HEK293 (cell line): ENCODE results near the gene GBF1.
A peak's percentile ranks its signal among the peaks of the same experiment; 100 is the strongest.

Experiments
- CTCF ChIA-PET: fragments of 350-600 bp; formaldehyde crosslinking; extraction: SDS; loops from one replicate; lab custom pipeline; 2021; ENCODE audit warnings: antibody characterized with exemption; lab: Yijun Ruan, JAX
- POLR2A ChIA-PET: fragments of 300-600 bp; formaldehyde crosslinking; extraction: SDS; loops from one replicate; lab custom pipeline; 2020; ENCODE audit warnings: antibody characterized with exemption, inconsistent platforms; lab: Yijun Ruan, JAX
- H3K27ac ChIP-seq: fragments of 200-500 bp; sonication (Bioruptor generic); 2 replicates; pipeline ENCODE4 v1.5.1; 2014; ENCODE audit warnings: low read depth, low read length, control low read depth, inconsistent platforms; ENCODE audit errors: extremely low read depth
- H3K36me3 ChIP-seq, 2 experiments: fragments of 200-500 bp in 1 of 2; sonication (Bioruptor generic) in 1 of 2; 1 replicate in 1 of 2; 2 replicates in 1 of 2; pipeline ENCODE4 v1.5.1; 2014 to 2017; ENCODE audit warnings: inconsistent platforms in 2 of 2, low read length in 2 of 2; ENCODE audit not compliant: control insufficient read depth in 2 of 2, insufficient read depth in 1 of 2
- H3K4me1 ChIP-seq: fragments of 200-500 bp; sonication (Bioruptor generic); 2 replicates; pipeline ENCODE4 v1.5.1; 2014; ENCODE audit warnings: mild to moderate bottlenecking, low read length, inconsistent platforms; ENCODE audit not compliant: control insufficient read depth, insufficient read depth
- H3K4me3 ChIP-seq: 2 replicates; pipeline ENCODE4 v1.5.1; 2011; ENCODE audit warnings: low read depth, mild to moderate bottlenecking, control low read depth, low read length, moderate library complexity
- H3K9me3 ChIP-seq: fragments of 200-500 bp; sonication (Bioruptor generic); 2 replicates; pipeline ENCODE4 v1.5.1; 2014; ENCODE audit warnings: low read depth, low read length, inconsistent platforms; ENCODE audit not compliant: control insufficient read depth, insufficient read depth
- EGR2 ChIP-seq: fragments of 450-650 bp; formaldehyde crosslinking; IDR thresholded peaks from 2 replicates; pipeline ENCODE4 v1.5.1; 2016; ENCODE audit warnings: low read depth, missing biosample characterization, missing genetic modification characterization
- PBX3 ChIP-seq: sonication (generic); formaldehyde crosslinking; IDR thresholded peaks from 2 replicates; pipeline ENCODE4 v1.8.1; 2022; ENCODE audit warnings: mild to moderate bottlenecking, moderate library complexity, missing genetic modification reagents
- RBAK ChIP-seq: fragments of 450-650 bp; formaldehyde crosslinking; IDR thresholded peaks from 2 replicates; pipeline ENCODE4 v1.5.1; 2016; ENCODE audit warnings: missing biosample characterization, missing genetic modification characterization
- ZNF10 ChIP-seq: fragments of 450-650 bp; formaldehyde crosslinking; IDR thresholded peaks from 2 replicates; pipeline ENCODE4 v1.5.1; 2017; ENCODE audit warnings: missing biosample characterization, missing genetic modification characterization
- ZNF133 ChIP-seq: fragments of 450-650 bp; formaldehyde crosslinking; IDR thresholded peaks from 2 replicates; pipeline ENCODE4 v1.5.1; 2016; ENCODE audit warnings: missing biosample characterization, missing genetic modification characterization
- ZNF155 ChIP-seq: fragments of 450-650 bp; formaldehyde crosslinking; IDR thresholded peaks from 2 replicates; pipeline ENCODE4 v1.5.1; 2016; ENCODE audit warnings: missing biosample characterization, missing genetic modification characterization
- ZNF214 ChIP-seq: fragments of 450-650 bp; formaldehyde crosslinking; IDR thresholded peaks from 2 replicates; pipeline ENCODE4 v1.5.1; 2017; ENCODE audit warnings: missing biosample characterization, mild to moderate bottlenecking, missing genetic modification characterization, borderline replicate concordance
- ZNF221 ChIP-seq: fragments of 450-650 bp; formaldehyde crosslinking; IDR thresholded peaks from 2 replicates; pipeline ENCODE4 v1.5.1; 2017; ENCODE audit warnings: missing biosample characterization, missing genetic modification characterization, borderline replicate concordance
- ZNF280C ChIP-seq: fragments of 450-650 bp; formaldehyde crosslinking; IDR thresholded peaks from 2 replicates; pipeline ENCODE4 v1.5.1; 2016; ENCODE audit warnings: missing biosample characterization, missing genetic modification characterization
- ZNF341 ChIP-seq: fragments of 450-650 bp; formaldehyde crosslinking; IDR thresholded peaks from 2 replicates; pipeline ENCODE4; 2016; ENCODE audit warnings: low read depth, missing biosample characterization, missing genetic modification characterization
- ZNF404 ChIP-seq: fragments of 450-650 bp; formaldehyde crosslinking; IDR thresholded peaks from 2 replicates; pipeline ENCODE4 v1.5.1; 2017; ENCODE audit warnings: missing biosample characterization, missing genetic modification characterization
- ZNF488 ChIP-seq: fragments of 450-650 bp; formaldehyde crosslinking; IDR thresholded peaks from 2 replicates; pipeline ENCODE4 v1.5.1; 2016; ENCODE audit warnings: missing biosample characterization, missing genetic modification characterization
- ZNF654 ChIP-seq: fragments of 450-650 bp; formaldehyde crosslinking; IDR thresholded peaks from 2 replicates; pipeline ENCODE4 v1.5.1; 2016; ENCODE audit warnings: low read depth, missing biosample characterization, missing genetic modification characterization
- ZNF670 ChIP-seq: fragments of 450-650 bp; formaldehyde crosslinking; IDR thresholded peaks from 2 replicates; pipeline ENCODE4 v1.5.1; 2016; ENCODE audit warnings: missing biosample characterization, missing genetic modification characterization, low read depth
- ZNF707 ChIP-seq: fragments of 450-650 bp; formaldehyde crosslinking; IDR thresholded peaks from 2 replicates; pipeline ENCODE4 v1.5.1; 2016; ENCODE audit warnings: missing biosample characterization, missing genetic modification characterization

GBF1 gene

GRCh38 chr10:102396317-102396650, 151.0 kb downstream of the GBF1 start:
- Histone ChIP-seq H3K4me1 (peaks cover 5% of the 10 kb centered on the region; the same call in 1 of the 2 replicates), H3K9me3 (no peaks in the 10 kb centered on the region), H3K27ac (no peak overlapping the region)
- TF ChIP-seq ZNF341 (tag by site-specific recombination) (0 out of 2 replicates have a peak, but pooled peaks have one; percentile 33), ZNF10 (0 out of 2 replicates have a peak, but pooled peaks have one; percentile 46), ZNF488 (tag by site-specific recombination) (no peak)
- TF ChIP-seq, all 188 proteins: peak for 2
- H3K4me3 ChIP-seq = no peak overlapping the region
- ChIA-PET POLR2A (interaction anchor here (1.1 kb wide), 1 partner anchor 64 kb away, joined by 3 read pairs; no protein-coding TSS in a partner anchor), CTCF (interaction anchor here (0.8 to 4.5 kb wide), 5 partner anchors 12 to 187 kb away, joined by 3 to 57 read pairs (median 4); partner anchors contain the start of gene FBXL15)
- H3K36me3 ChIP-seq = peaks cover 0 to 18% of the 10 kb centered on the region in 2 experiments; a peak in 1 of 3 replicates

GRCh38 chr10:102396730-102397151, 151.4 kb downstream of the GBF1 start:
- H3K36me3 ChIP-seq = peaks cover 0 to 23% of the 10 kb centered on the region in 2 experiments; a peak in 1 of 3 replicates
- H3K27ac ChIP-seq = no peak overlapping the region
- H3K4me1 ChIP-seq = peaks cover 5% of the 10 kb centered on the region; the same call in 1 of the 2 replicates
- H3K9me3 ChIP-seq = no peaks in the 10 kb centered on the region
- TF ChIP-seq ZNF488 (tag by site-specific recombination) (no peak), ZNF670 (tag by site-specific recombination) (no peak), EGR2 (no peak), RBAK (tag by site-specific recombination) (no peak), ZNF707 (tag by site-specific recombination) (no peak), ZNF133 (tag by site-specific recombination) (no peak), ZNF654 (tag by site-specific recombination) (no peak), ZNF404 (no peak), ZNF280C (no peak), ZNF155 (no peak), PBX3 (no peak), ZNF221 (tag by site-specific recombination) (no peak), ZNF214 (tag by site-specific recombination) (no peak)
- ChIA-PET CTCF (interaction anchor here (0.8 to 4.5 kb wide), 8 partner anchors 13 to 187 kb away, joined by 3 to 57 read pairs (median 4); partner anchors contain the start of gene FBXL15), POLR2A (no interaction called here)
- H3K4me3 ChIP-seq = no peak overlapping the region
